ENCODE measurements around the gene PIRT.

DNA sequence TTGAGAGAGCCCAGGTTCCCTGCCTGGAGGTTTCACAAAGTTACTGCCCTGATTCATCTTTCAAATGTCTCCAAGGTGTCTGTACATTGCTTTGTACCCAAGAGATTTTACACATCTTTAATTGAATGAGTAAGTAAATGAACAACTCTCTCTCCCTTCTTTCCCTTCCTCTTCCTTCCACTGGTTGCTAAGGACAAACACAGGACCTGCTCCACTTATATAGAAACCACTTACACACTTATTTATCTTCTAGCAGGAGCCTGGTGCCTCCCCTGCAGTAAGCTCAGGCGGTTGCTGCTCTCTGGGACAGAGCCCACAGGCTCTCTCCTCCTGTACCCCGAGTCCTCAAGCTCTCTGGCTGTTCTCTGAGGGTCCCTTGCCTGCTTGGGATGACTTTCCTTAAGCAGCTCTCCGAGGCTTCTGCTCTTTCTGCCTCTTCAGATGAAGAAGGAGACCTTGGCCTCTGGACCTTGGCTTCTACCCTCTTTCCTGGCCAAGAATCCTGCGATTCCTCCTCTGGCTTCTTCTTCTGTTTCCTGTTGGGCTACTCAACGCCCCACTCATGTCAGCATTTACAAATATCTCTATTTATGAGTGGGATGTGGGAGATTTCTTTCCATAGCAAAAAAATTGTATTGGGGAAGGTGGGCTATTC is 9.9 kb downstream of the PIRT start:
- TF ChIP-seq, protein P1, sequence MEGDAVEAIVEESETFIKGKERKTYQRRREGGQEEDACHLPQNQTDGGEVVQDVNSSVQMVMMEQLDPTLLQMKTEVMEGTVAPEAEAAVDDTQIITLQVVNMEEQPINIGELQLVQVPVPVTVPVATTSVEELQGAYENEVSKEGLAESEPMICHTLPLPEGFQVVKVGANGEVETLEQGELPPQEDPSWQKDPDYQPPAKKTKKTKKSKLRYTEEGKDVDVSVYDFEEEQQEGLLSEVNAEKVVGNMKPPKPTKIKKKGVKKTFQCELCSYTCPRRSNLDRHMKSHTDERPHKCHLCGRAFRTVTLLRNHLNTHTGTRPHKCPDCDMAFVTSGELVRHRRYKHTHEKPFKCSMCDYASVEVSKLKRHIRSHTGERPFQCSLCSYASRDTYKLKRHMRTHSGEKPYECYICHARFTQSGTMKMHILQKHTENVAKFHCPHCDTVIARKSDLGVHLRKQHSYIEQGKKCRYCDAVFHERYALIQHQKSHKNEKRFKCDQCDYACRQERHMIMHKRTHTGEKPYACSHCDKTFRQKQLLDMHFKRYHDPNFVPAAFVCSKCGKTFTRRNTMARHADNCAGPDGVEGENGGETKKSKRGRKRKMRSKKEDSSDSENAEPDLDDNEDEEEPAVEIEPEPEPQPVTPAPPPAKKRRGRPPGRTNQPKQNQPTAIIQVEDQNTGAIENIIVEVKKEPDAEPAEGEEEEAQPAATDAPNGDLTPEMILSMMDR (IDR thresholded peaks at IDR 0.05; ENCODE audit: low read length), result no peak
- no peak for TF ChIP-seq EZH2 (IDR thresholded peaks at IDR 0.05; ENCODE audit: borderline replicate concordance, low read length)
